Tibial nerve (tissue), 4 donors: ENCODE data around the gene ARHGAP26. TPM values are rescaled to one million over a fixed set of nuclear protein-coding genes. Genes with fewer than 3 reads are reported as not detected.
A peak's percentile ranks its signal among the peaks of the same experiment; 100 is the strongest.
"Not testable (repeated sequence)": the region's sequence is repeated elsewhere in the genome, so short reads cannot be mapped to it uniquely, and the experiment has no call there.

Source experiments
- DNase-seq, 2 donors: peaks; one replicate each; pipeline ENCODE4 v3.0.0-alpha.2; 2019; ENCODE audit warnings: low spot score in 2 of 2
- H3K27ac ChIP-seq, 4 donors: fragments of 200-600 bp; sonication (generic) in 3 of 4; one replicate each; pipeline ENCODE4 v1.5.1; 2017 to 2019; ENCODE audit warnings: mild to moderate bottlenecking in 1 of 4
- H3K27me3 ChIP-seq, 2 donors: fragments of 200-600 bp; sonication (generic) in 1 of 2; one replicate each; pipeline versions ENCODE4 v1.5.1 to v1.6.0; 2017 to 2019
- H3K36me3 ChIP-seq, 3 donors: fragments of 200-600 bp; sonication (generic); one replicate each; pipeline ENCODE4 v1.5.1; 2018 to 2019
- H3K4me1 ChIP-seq, 4 donors: fragments of 200-600 bp; sonication (generic) in 3 of 4; one replicate each; pipeline ENCODE4 v1.5.1; 2017 to 2019
- H3K4me3 ChIP-seq, 4 donors: fragments of 200-600 bp; sonication (generic) in 3 of 4; one replicate each; pipeline ENCODE4 v1.5.1; 2017 to 2019; ENCODE audit warnings: mild to moderate bottlenecking in 1 of 4, moderate library complexity in 1 of 4
- H3K9me3 ChIP-seq, 4 donors: fragments of 200-600 bp; sonication (generic) in 3 of 4; one replicate each; pipeline ENCODE4 v1.5.1; 2017 to 2019
- EP300 ChIP-seq, 2 donors: sonication (generic); formaldehyde crosslinking; IDR thresholded peaks; one replicate each; pipeline ENCODE4 v1.6.1; 2017; ENCODE audit warnings: antibody characterized with exemption in 2 of 2, mild to moderate bottlenecking in 1 of 2
- POLR2A ChIP-seq, 2 donors: fragments of 450-650 bp; IDR thresholded peaks; one replicate each; pipeline ENCODE4 v1.6.1; 2017; ENCODE audit warnings: antibody characterized with exemption in 2 of 2, mild to moderate bottlenecking in 2 of 2, moderate library complexity in 2 of 2
- WGBS, 2 donors: methylation state at CpG; one replicate each; pipeline ENCODE4 v1.1.5; 2018; 5-methylcytosine and 5-hydroxymethylcytosine counted together
- total RNA-seq, 4 donors: library from RNA; depleted of rRNA; stranded (reverse); fragments of >200 nt; gene quantifications; one replicate each; pipeline ENCODE4 v1.1.0, GENCODE V29; 2016
- TF ChIP-seq, protein P1 (sequence below), 5 experiments: fragments of 200-600 bp in 3 of 5; fragments of 450-650 bp in 2 of 5; sonication (generic) in 3 of 5; IDR thresholded peaks; one replicate each; pipeline ENCODE4 v1.5.1; 2016 to 2019; ENCODE audit warnings: antibody characterized with exemption in 5 of 5, mild to moderate bottlenecking in 3 of 5, moderate library complexity in 2 of 5

Gene ARHGAP26
- total RNA-seq, 4 donors from 2014 or later = 33.7 to 77.8 (median 57.8) TPM

DNA sequence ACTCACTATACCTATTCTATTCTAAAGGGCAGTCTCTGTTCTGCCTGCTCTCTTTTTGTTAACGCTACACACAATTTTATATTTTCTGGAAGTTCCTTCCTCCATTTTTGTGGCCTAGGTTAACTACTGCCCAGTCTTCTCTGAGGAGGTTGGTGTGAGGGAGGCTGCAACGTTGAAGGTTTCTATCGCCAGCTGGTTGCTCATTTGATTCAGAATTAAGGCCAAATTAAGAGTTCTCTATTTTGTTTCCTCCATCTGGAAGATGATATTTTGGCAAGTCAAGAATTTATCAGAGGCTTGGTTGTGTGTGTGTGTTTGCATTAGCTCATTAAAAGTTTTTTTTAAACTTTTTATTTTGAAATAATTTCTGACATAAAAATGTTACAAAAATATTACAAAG lies 175.1 kb downstream of the ARHGAP26 start:
- peak overlapping the region in 1 of 4 donors; percentile 43 for H3K27ac ChIP-seq
- H3K27me3 ChIP-seq = no peaks in the 10 kb centered on the region
- DNase-seq = no peak
- H3K9me3 ChIP-seq = no peaks in the 10 kb centered on the region
- TF ChIP-seq POLR2A (IDR thresholded peaks at IDR 0.05) = no peak
- TF ChIP-seq EP300 (IDR thresholded peaks at IDR 0.05) = no peak
- TF ChIP-seq, protein P1, sequence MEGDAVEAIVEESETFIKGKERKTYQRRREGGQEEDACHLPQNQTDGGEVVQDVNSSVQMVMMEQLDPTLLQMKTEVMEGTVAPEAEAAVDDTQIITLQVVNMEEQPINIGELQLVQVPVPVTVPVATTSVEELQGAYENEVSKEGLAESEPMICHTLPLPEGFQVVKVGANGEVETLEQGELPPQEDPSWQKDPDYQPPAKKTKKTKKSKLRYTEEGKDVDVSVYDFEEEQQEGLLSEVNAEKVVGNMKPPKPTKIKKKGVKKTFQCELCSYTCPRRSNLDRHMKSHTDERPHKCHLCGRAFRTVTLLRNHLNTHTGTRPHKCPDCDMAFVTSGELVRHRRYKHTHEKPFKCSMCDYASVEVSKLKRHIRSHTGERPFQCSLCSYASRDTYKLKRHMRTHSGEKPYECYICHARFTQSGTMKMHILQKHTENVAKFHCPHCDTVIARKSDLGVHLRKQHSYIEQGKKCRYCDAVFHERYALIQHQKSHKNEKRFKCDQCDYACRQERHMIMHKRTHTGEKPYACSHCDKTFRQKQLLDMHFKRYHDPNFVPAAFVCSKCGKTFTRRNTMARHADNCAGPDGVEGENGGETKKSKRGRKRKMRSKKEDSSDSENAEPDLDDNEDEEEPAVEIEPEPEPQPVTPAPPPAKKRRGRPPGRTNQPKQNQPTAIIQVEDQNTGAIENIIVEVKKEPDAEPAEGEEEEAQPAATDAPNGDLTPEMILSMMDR (IDR thresholded peaks at IDR 0.05) = no peak
- H3K36me3 ChIP-seq = no peaks in the 10 kb centered on the region
- H3K4me3 ChIP-seq = no peak overlapping the region
- 68 to 72% methylated on average over 3 of the region's 3 CpGs for WGBS, 2 donors
- H3K4me1 ChIP-seq = peaks cover 0 to 51% (median 22%) of the 10 kb centered on the region in 4 donors

DNA sequence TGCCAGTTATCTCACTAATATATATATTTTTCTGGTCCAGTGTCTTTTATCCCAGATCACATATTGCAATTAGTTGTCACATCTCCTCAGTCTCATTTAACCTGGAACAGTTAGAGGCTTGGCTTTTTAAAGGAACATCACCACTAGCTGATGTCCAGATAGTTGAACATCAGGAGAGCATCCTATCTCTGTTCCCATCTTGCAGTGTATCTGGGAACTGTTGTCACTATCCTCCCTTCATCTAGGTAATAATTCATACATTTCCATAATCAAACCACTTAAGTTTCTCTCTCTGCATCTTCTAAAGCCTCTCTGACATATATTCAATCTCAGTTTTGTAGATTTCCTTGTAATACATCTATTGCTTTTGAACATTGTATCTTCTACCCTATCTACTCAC lies 175.7 kb downstream of the ARHGAP26 start:
- H3K36me3 ChIP-seq = no peaks in the 10 kb centered on the region
- H3K27me3 ChIP-seq = no peaks in the 10 kb centered on the region
- TF ChIP-seq, protein P1 (IDR thresholded peaks at IDR 0.05) = no peak
- no peak for TF ChIP-seq POLR2A (IDR thresholded peaks at IDR 0.05)
- TF ChIP-seq EP300 (IDR thresholded peaks at IDR 0.05) = no peak
- H3K27ac ChIP-seq = no peak overlapping the region
- no peak overlapping the region for H3K4me3 ChIP-seq
- no peak for DNase-seq
- no peaks in the 10 kb centered on the region for H3K9me3 ChIP-seq
- peaks cover 0 to 51% (median 22%) of the 10 kb centered on the region in 4 donors for H3K4me1 ChIP-seq

DNA sequence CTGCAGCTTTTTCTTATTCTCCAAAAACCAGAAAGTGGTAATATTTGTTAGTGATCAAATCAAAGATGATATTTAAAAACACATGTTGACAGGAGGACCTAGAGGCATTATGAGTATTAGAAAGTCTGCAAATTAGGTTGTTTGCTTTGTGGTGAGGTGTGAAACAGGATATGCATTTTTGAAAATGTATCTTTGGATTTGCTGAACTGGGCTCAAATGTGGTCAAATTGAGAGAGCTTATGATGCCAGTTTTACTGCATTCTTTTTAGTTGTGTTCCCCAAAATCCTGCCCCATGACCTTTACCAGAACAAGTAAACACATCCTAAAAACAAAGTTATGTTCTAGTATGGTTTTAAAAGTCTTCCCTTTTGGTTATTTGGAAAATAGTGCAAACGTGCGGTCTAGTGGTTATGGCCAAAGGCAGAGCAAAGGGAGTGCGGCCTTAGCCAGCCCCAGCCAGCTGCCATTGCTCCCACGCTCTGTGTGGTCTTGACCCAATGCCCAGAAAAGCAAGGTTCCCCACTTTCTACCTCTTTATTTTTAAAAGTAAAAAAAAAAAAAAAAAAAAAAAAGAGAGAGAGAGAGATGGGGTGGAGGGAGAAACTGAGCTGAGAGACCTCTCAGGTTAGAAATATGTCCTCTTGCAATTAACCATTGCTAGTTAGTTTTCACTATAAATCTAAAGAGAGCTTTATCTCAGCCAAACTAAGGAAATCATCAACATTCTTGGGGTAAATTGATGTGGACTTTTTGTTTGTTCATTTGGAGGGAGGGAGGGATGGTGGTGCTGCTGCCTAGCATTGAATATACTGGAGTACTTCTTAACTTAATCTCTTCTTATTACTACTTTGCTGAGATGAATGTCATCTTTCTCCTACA lies 176.6 kb downstream of the ARHGAP26 start:
- Histone ChIP-seq H3K4me1 (peaks cover 0 to 51% (median 22%) of the 10 kb centered on the region in 4 donors), H3K36me3 (no peaks in the 10 kb centered on the region), H3K9me3 (no peaks in the 10 kb centered on the region), H3K27me3 (no peaks in the 10 kb centered on the region), H3K4me3 (no peak overlapping the region), H3K27ac (peak overlapping the region in 2 of 4 donors; percentile 23 to 63)
- TF ChIP-seq POLR2A (IDR thresholded peaks at IDR 0.05) (no peak), EP300 (IDR thresholded peaks at IDR 0.05) (peak in 1 of 2 donors; percentile 9)
- TF ChIP-seq, protein P1 (IDR thresholded peaks at IDR 0.05) = no peak
- WGBS, 2 donors = 54 to 65% methylated on average over 4 of the region's 4 CpGs
- no peak for DNase-seq

DNA sequence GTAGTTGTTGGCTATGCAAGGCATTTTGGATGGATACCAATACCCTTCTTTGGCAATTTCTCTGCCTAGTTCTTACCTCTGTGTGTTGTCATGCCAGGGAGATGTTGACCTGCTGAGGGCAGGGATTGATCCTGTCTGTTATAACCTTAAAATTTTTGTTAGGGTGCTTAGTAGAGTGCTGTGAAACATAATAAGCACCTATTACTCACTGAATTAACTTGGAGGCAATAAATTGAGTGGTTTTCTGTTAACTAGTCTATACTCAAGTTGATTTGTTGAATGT lies 177.2 kb downstream of the ARHGAP26 start:
- TF ChIP-seq POLR2A (IDR thresholded peaks at IDR 0.05) (no peak), EP300 (IDR thresholded peaks at IDR 0.05) (no peak)
- TF ChIP-seq, protein P1 (IDR thresholded peaks at IDR 0.05) = no peak
- Histone ChIP-seq H3K9me3 (no peaks in the 10 kb centered on the region), H3K27me3 (no peaks in the 10 kb centered on the region), H3K27ac (peak overlapping the region in 2 of 4 donors; percentile 23 to 63), H3K4me3 (no peak overlapping the region), H3K4me1 (peaks cover 0 to 51% (median 22%) of the 10 kb centered on the region in 4 donors), H3K36me3 (no peaks in the 10 kb centered on the region)
- no peak for DNase-seq

DNA sequence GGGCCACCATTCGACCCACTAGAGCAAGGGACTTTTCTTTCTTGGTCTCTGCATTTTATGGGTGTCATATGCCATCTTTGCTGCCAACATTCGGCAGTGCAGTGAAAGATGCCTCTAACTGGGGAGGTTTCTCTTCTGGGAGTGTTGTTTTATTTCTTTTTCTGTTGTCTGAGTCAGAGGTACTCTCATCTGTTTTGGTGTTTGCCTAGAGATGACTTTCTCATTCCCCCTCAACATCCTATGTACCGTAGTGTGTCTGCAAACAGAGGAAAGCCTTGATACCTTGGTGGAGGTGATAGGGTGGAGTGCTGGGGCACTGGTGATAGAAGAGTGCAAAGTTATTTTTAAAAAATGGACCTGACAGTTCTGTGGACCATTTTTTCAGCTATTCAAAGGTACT lies 182.1 kb downstream of the ARHGAP26 start:
- H3K27me3 ChIP-seq = no peaks in the 10 kb centered on the region
- H3K9me3 ChIP-seq = no peaks in the 10 kb centered on the region
- TF ChIP-seq EP300 (IDR thresholded peaks at IDR 0.05) (no peak), POLR2A (IDR thresholded peaks at IDR 0.05) (no peak)
- TF ChIP-seq, protein P1 (IDR thresholded peaks at IDR 0.05) = no peak
- no peak for DNase-seq
- H3K4me3 ChIP-seq = no peak overlapping the region
- 90 to 93% methylated on average over 3 of the region's 3 CpGs for WGBS, 2 donors
- no peaks in the 10 kb centered on the region for H3K36me3 ChIP-seq
- peaks cover 0 to 43% (median 13%) of the 10 kb centered on the region in 4 donors for H3K4me1 ChIP-seq
- H3K27ac ChIP-seq = no peak overlapping the region

DNA sequence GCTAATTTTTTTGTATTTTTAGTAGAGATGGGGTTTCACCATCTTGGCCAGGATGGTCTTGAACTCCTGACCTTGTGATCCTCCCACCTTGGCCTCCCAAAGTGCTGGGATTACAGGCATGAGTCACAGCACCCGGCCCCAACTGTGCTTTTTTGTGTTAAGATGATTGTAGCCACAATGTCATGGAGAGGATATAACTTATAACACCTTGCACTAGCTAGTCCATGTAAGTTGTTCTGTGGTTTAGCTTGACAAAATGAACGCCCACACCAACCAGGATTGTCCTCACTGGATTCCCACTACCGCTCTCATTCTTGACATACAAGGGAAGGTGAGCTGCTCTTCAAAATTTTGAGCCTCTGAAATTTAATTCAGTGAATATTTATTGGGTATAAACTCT lies 182.7 kb downstream of the ARHGAP26 start:
- WGBS, 2 donors = 92 to 93% methylated on average over 3 of the region's 3 CpGs
- H3K27ac ChIP-seq, H3K27me3 ChIP-seq, H3K36me3 ChIP-seq, DNase-seq, H3K9me3 ChIP-seq, H3K4me3 ChIP-seq: not testable (repeated sequence)
- peaks cover 0 to 43% (median 13%) of the 10 kb centered on the region in 4 donors for H3K4me1 ChIP-seq
